ENCODE measurements around the gene CPTP. TPM values are rescaled to one million over a fixed set of nuclear protein-coding genes. Genes with fewer than 3 reads are reported as not detected.

CPTP gene
- total and polyA plus RNA-seq, 11 donors = 50.7 to 226 (median 72.4) TPM

DNA sequence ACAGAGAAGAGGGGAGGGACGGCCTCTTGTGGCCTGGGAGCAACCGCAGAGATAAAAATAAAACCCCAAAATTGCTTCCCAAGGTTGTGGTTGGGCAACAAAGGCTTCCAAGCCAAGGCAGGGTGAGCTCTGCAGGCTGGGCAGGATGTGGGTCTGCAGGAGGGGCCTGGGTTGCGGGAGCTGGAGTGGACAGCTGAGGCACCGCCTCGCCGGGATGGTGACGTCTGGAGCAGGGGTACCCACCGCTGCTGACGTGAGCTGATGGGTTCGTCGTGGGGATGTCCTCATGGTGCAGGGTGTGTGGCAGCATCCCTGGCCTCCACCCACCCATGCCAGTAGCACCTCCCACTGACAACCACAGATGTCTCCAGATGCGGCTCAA, 46.8 kb downstream of the CPTP start:
- Histone ChIP-seq H3K36me3 (peaks cover 0 to 16% (median 9%) of the 10 kb centered on the region in 9 donors), H3K9me3 (no peaks in the 10 kb centered on the region), H3K27me3 (no peaks in the 10 kb centered on the region), H3K4me3 (no peak overlapping the region), H3K27ac (peak overlapping the region in 1 of 12 donors; percentile 10), H3K4me1 (peaks cover 10 to 42% (median 33%) of the 10 kb centered on the region in 12 donors)
- no peak for TF ChIP-seq POLR2A (IDR thresholded peaks at IDR 0.05)
- intact Hi-C loops (cut with DNase I) = loop anchor here in 5 of 10 donors (10.0 kb wide), 2 partner anchors 133 to 257 kb away; partner anchors contain the start of gene C1orf159 (in 1 of the 5)
- 66 to 83% (median 71%) methylated on average over 9 to 12 of the region's 12 CpGs for WGBS, 4 donors
- DNase-seq (no peak), ATAC-seq (no peak)

- ATAC-seq = peak in 3 of 4 donors; percentile 20 to 29 (median 29)
- Histone ChIP-seq H3K27me3 (no peaks in the 10 kb centered on the region), H3K4me1 (peaks cover 10 to 42% (median 33%) of the 10 kb centered on the region in 12 donors), H3K36me3 (peaks cover 0 to 16% (median 9%) of the 10 kb centered on the region in 9 donors), H3K9me3 (no peaks in the 10 kb centered on the region), H3K4me3 (peak overlapping the region in 1 of 12 donors; percentile 19), H3K27ac (peak overlapping the region in 3 of 12 donors; percentile 6 to 47 (median 10))
- no peak for TF ChIP-seq POLR2A (IDR thresholded peaks at IDR 0.05)
- TF ChIP-seq, protein P1, sequence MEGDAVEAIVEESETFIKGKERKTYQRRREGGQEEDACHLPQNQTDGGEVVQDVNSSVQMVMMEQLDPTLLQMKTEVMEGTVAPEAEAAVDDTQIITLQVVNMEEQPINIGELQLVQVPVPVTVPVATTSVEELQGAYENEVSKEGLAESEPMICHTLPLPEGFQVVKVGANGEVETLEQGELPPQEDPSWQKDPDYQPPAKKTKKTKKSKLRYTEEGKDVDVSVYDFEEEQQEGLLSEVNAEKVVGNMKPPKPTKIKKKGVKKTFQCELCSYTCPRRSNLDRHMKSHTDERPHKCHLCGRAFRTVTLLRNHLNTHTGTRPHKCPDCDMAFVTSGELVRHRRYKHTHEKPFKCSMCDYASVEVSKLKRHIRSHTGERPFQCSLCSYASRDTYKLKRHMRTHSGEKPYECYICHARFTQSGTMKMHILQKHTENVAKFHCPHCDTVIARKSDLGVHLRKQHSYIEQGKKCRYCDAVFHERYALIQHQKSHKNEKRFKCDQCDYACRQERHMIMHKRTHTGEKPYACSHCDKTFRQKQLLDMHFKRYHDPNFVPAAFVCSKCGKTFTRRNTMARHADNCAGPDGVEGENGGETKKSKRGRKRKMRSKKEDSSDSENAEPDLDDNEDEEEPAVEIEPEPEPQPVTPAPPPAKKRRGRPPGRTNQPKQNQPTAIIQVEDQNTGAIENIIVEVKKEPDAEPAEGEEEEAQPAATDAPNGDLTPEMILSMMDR (IDR thresholded peaks at IDR 0.05) = peak; percentile 89 to 97 (median 95)
- intact Hi-C loops (cut with DNase I) = loop anchor here in 5 of 10 donors (10.0 kb wide), 2 partner anchors 133 to 257 kb away; partner anchors contain the start of gene C1orf159 (in 1 of the 5)
- DNase-seq = peak in 4 of 5 donors; percentile 63 to 87 (median 70)
- 33 to 64% (median 34%) methylated on average over 7 to 26 of the region's 26 CpGs for WGBS, 4 donors
Measured at GRCh38 chr1:1371746-1372711, 47.4 kb downstream of the CPTP start.

DNA sequence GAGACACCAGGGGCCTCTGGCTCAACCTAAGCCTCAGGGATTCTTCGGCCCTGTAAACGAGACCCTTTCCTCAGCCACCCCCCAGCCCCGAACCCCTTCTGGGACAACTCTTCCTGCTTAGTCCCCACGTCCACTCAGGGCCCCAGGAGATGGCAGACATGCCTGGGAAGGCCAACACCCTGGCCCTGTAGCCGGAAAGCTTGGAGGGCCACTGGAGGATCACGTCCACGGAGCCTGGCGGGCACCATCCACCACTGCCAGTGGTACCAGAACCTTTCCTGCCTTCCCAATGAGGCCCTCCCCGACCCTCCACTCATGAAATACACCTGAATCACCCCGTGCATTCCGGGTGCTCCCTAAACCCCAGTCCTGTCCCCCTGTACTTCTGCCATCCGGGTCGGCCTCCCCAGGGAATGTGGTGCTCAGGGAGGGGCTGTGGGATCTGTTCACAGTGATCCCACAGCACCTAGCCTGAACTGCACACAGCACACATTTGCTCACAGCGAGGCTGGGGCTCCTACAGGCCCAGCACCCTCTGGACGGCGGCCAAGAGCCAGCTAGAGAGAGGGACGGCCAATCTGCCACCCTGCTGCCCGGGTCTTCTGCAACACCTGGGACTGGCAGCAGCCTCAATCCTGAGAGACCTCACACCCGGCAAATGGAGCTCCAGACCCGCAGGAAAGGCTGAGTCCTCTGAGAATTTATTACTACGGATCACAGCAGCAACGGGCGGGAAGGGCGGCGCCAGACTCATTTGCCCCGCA, 48.6 kb downstream of the CPTP start:
- Histone ChIP-seq H3K36me3 (peaks cover 0 to 16% (median 9%) of the 10 kb centered on the region in 9 donors), H3K27me3 (no peaks in the 10 kb centered on the region), H3K27ac (no peak overlapping the region), H3K4me1 (peaks cover 10 to 42% (median 33%) of the 10 kb centered on the region in 12 donors), H3K9me3 (no peaks in the 10 kb centered on the region), H3K4me3 (peak overlapping the region in 7 of 12 donors; percentile 78 to 100 (median 86))
- peak in 2 of 5 donors; percentile 24 to 64 for DNase-seq
- TF ChIP-seq, protein P1 (IDR thresholded peaks at IDR 0.05) = no peak
- TF ChIP-seq POLR2A (IDR thresholded peaks at IDR 0.05) = no peak
- intact Hi-C loops (cut with DNase I) = loop anchor here in 5 of 10 donors (10.0 kb wide), 2 partner anchors 132 to 258 kb away; partner anchors contain the start of gene C1orf159 (in 1 of the 5)
- ATAC-seq = no peak
- 85 to 87% (median 86%) methylated on average over 24 to 26 of the region's 26 CpGs for WGBS, 4 donors

All from heart left ventricle (tissue), 16 donors.